Skeletal muscle satellite cell (primary cell): ENCODE data around the gene IL10RA.

Experiments
- H3K27me3 ChIP-seq: 2 replicates; pipeline ENCODE4 v1.7.0; 2013; ENCODE audit warnings: low read length; ENCODE audit not compliant: control insufficient read depth, insufficient read depth
- H3K36me3 ChIP-seq: 2 replicates; pipeline ENCODE4 v1.7.0; 2013; ENCODE audit warnings: mild to moderate bottlenecking, control low read depth, low read length; ENCODE audit not compliant: insufficient read depth
- H3K4me1 ChIP-seq: 2 replicates; pipeline ENCODE4 v1.7.0; 2013; ENCODE audit warnings: low read length; ENCODE audit not compliant: control insufficient read depth, insufficient read depth
- H3K4me2 ChIP-seq: 2 replicates; pipeline ENCODE4 v1.7.0; 2013; ENCODE audit warnings: mild to moderate bottlenecking, low read length
- H3K4me3 ChIP-seq: 2 replicates; pipeline ENCODE4 v1.7.0; 2013; ENCODE audit warnings: low read length
- H3K9ac ChIP-seq: 2 replicates; pipeline ENCODE4 v1.7.0; 2013; ENCODE audit warnings: mild to moderate bottlenecking, low read depth, low read length, moderate library complexity
- H3K9me3 ChIP-seq: replicated peaks from 2 replicates; pipeline ENCODE4 v1.7.0; 2013; ENCODE audit warnings: mild to moderate bottlenecking, control low read depth, low read length

Gene IL10RA

DNA sequence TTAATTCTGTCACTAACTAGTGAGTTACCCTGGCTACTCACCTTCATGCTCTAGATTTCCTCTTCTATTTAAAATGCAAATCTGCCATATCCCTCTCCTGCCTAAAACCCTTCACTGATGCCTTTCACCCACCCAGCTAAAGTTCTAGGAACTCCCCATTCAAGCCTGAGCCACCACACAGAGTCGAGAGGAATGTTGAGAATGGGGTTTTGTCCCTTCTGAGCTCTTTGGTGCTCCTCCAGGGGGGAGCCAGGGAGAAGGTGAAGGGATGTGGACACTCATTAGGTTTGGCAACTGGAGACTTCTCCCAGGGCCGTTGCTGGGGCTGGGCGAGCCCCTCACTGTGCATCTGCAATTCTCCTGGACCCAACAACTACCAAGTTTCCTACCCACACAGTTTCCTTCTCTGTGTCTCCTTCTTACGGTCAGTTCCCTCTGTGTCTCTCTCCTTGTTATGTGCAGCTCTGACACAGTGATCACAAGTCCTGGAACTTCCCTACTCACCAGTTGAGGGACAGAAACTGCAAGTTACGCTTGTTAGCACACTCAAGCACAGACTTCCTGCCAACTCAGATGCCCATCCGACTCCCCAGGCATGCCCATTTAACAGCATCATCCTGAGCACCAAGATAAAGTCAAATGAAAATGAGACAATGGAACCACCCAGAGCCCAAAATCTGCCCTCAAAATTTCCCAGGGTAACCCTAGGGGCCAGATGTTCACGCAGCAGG, 6.5 kb upstream of the IL10RA start:
- no peak overlapping the region for H3K4me3 ChIP-seq
- H3K9me3 ChIP-seq: no peaks in the 10 kb centered on the region
- no peaks in the 10 kb centered on the region for H3K4me1 ChIP-seq
- peaks cover 19% of the 10 kb centered on the region for H3K27me3 ChIP-seq
- no peaks in the 10 kb centered on the region for H3K36me3 ChIP-seq
- H3K4me2 ChIP-seq: no peak overlapping the region
- H3K9ac ChIP-seq: no peak overlapping the region

DNA sequence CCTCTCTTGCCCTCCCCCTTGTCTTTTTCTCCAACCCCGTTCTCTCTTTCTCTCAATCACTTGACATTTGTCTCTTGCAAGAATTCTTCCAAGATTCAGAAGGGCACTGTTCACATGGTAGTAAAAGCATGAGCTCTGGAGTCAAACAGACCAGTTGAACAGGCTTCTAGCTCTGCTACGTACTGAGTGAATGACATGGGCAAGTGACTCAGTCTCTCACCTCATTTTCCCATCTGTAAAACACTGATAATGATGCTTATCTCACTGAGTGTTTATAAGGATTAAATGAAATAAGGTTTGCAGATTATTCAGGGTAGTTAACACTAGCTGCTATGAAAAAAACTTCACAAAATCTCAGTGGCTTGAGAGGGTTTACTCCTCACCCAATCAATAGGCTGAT, 5.9 kb upstream of the IL10RA start:
- H3K4me1 ChIP-seq: no peaks in the 10 kb centered on the region
- H3K36me3 ChIP-seq: no peaks in the 10 kb centered on the region
- H3K4me3 ChIP-seq: no peak overlapping the region
- no peaks in the 10 kb centered on the region for H3K9me3 ChIP-seq
- H3K9ac ChIP-seq: no peak overlapping the region
- H3K27me3 ChIP-seq: peaks cover 25% of the 10 kb centered on the region
- no peak overlapping the region for H3K4me2 ChIP-seq

DNA sequence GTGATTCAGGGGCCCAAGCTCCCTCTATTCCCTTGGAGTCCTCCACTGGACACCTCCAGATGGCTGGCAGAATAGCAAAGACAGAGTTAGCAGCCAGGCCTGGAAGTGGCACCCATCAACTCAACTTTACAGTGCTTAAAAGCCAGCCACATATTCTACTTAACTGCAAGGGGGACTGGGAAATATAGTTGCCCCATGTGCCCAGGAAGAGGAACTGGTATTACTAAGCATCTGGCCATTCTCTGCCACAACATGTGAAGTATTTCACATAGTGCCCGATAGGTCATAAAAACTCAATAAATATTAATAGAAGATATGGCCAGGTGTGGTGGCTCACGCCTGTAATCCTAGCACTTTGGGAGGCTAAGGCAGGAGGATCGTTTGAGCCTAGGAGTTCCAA, 5.5 kb upstream of the IL10RA start:
- H3K4me3 ChIP-seq: no peak overlapping the region

DNA sequence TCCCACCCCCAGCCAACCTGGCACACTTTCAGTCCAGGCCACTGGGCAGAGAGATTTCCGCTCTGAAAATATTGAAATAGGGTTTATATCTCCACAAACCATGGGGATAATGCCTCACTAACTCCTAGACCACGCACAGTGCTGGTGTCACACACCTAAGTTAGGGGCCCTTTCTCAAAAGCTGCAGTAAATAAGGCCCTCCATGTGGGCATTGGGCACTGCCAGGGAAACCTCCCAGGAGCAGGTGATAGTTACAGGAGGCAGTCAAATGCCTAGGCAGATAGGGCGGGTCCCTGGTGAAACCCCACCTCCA, 3.1 kb upstream of the IL10RA start:
- H3K4me1 ChIP-seq: no peaks in the 10 kb centered on the region
- H3K36me3 ChIP-seq: no peaks in the 10 kb centered on the region
- H3K4me3 ChIP-seq: no peak overlapping the region
- no peak overlapping the region for H3K4me2 ChIP-seq
- peaks cover 48% of the 10 kb centered on the region for H3K27me3 ChIP-seq
- H3K9me3 ChIP-seq: no peaks in the 10 kb centered on the region
- no peak overlapping the region for H3K9ac ChIP-seq

More for the DNA sequence above, 5.5 kb upstream of the IL10RA start:
- Histone ChIP-seq H3K4me2 (no peak overlapping the region), H3K27me3 (peaks cover 25% of the 10 kb centered on the region), H3K36me3 (no peaks in the 10 kb centered on the region), H3K9ac (no peak overlapping the region), H3K4me1 (no peaks in the 10 kb centered on the region), H3K9me3 (no peaks in the 10 kb centered on the region)

DNA sequence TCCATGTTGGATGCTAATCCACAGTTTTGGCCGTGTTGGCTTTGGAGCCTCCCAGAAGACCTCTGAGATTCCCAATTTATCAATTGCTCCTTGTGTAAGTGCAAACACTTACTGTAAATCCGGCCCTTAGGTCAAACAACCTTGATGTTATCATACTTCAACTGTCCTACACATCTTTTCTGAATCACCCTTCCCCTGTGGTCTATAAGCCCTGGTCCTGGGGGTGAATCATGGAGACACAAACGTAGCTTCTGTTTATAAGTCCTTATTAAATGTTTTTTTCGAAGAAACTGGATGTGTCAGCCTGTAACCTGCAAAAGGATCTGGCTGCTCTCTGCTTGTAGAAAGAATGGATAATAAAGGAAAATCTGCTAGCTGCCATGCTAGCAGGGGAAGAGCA, 1.7 kb upstream of the IL10RA start:
- Histone ChIP-seq H3K9me3 (no peaks in the 10 kb centered on the region), H3K27me3 (peaks cover 45% of the 10 kb centered on the region)

DNA sequence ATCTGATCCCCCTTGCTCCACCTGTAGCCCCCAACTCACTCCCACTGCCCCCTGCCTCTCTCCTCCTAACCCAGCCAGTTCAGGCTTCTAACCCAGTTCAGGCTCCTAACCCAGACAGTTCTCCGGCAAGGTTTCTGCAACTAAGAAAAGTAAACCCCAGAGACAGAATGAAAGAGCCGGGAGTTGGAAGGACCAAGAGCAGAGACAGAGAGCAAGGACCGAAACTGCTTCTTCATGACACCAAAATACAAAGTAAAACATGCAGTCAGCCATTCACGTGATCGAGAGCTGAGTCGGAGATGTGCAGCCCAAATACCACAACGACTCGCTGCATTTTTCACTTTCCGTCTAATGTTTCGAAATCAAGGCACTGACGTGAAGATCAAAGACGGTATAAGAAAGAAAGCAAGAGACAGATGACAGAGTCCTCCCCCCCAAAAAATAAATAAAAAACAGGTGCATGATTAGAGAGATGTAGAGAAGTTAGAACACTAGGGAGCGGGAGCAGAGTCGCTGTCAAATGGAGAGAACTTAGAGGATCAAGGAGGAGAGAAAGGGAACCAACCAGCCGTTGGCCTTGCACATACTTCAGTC, 884 bp downstream of the IL10RA start:
- Histone ChIP-seq H3K4me3 (no peak overlapping the region), H3K4me1 (no peaks in the 10 kb centered on the region), H3K27me3 (peaks cover 32% of the 10 kb centered on the region), H3K4me2 (no peak overlapping the region), H3K9ac (no peak overlapping the region), H3K36me3 (no peaks in the 10 kb centered on the region), H3K9me3 (no peaks in the 10 kb centered on the region)

More for the DNA sequence above, 1.7 kb upstream of the IL10RA start:
- no peak overlapping the region for H3K4me3 ChIP-seq
- H3K4me1 ChIP-seq: no peaks in the 10 kb centered on the region
- H3K9ac ChIP-seq: no peak overlapping the region
- no peak overlapping the region for H3K4me2 ChIP-seq
- no peaks in the 10 kb centered on the region for H3K36me3 ChIP-seq

DNA sequence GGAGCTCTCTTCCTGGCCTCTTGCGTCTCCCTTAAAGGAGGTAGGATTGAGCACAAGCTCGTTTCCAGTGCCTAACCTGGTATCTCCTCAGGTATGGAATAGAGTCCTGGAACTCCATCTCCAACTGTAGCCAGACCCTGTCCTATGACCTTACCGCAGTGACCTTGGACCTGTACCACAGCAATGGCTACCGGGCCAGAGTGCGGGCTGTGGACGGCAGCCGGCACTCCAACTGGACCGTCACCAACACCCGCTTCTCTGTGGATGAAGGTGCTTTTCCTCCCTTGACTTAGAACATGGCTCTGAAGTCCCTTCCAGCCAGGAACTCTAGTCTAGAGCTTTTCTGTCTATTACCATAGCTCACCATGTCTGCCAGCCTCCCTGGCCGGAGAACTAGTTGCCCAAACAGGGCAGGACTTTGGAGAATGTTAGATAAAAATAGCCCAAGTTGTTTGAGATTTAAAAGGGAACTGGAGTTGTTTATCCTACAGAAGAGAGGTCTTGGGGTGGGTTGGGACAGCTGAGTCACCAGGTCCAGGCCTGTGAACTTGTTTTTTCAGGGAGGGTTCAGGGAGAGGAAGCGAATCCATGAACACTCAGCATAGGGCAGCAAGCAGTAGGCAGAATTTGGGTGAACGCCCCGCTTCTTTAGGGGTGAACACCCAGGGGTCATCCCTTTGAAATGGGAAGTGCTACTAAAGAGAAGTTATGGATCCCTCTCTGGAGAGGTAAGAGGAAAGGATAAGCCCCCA, 3.3 kb downstream of the IL10RA start:
- H3K4me3 ChIP-seq: no peak overlapping the region
- H3K4me1 ChIP-seq: no peaks in the 10 kb centered on the region
- no peaks in the 10 kb centered on the region for H3K36me3 ChIP-seq
- peaks cover 32% of the 10 kb centered on the region for H3K27me3 ChIP-seq
- H3K9me3 ChIP-seq: no peaks in the 10 kb centered on the region
- no peak overlapping the region for H3K4me2 ChIP-seq
- no peak overlapping the region for H3K9ac ChIP-seq

DNA sequence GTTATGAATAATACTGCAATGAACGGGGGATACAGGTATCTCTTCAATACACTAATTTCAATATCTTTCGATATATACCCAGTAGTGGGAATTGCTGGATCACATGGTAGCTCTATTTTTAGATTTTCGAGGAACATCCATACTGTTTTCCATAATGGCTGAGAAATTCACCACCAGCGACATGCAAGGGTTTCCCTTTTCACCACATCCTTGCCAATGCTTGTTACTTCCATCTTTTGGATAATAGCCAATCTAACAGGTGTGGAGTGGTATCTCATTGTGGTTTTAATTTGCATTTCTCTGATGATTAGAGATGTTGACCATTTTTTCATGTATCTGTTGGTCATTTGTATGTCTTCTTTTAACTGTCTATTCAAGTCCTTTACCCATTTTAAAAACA, 5.9 kb downstream of the IL10RA start:
- H3K4me3 ChIP-seq: no peak overlapping the region
- peaks cover 12% of the 10 kb centered on the region for H3K27me3 ChIP-seq
- no peaks in the 10 kb centered on the region for H3K4me1 ChIP-seq
- H3K4me2 ChIP-seq: no peak overlapping the region
- no peak overlapping the region for H3K9ac ChIP-seq
- no peaks in the 10 kb centered on the region for H3K9me3 ChIP-seq
- no peaks in the 10 kb centered on the region for H3K36me3 ChIP-seq

DNA sequence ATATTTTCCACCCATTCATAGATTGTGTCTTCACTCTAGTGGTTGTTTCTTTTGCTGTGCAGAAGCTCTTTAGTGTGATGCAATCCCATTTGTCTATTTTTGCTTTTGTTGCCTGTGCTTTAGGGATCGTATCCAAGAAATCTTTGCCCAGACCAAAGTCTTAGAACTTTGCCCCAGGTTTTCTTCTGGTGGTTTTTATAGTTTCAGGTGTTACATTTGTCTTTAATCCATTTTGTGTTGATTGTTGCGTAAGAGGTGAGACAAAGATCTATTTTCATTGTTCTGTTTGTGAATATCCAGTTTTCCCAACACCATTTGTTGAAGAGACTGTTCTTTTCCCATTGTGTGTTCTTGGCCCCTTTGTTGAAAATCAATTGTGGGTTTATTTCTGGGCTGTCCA, 6.4 kb downstream of the IL10RA start:
- Histone ChIP-seq H3K4me2 (no peak overlapping the region), H3K4me3 (no peak overlapping the region), H3K4me1 (no peaks in the 10 kb centered on the region), H3K27me3 (peaks cover 8% of the 10 kb centered on the region), H3K9ac (no peak overlapping the region), H3K9me3 (no peaks in the 10 kb centered on the region), H3K36me3 (no peaks in the 10 kb centered on the region)

DNA sequence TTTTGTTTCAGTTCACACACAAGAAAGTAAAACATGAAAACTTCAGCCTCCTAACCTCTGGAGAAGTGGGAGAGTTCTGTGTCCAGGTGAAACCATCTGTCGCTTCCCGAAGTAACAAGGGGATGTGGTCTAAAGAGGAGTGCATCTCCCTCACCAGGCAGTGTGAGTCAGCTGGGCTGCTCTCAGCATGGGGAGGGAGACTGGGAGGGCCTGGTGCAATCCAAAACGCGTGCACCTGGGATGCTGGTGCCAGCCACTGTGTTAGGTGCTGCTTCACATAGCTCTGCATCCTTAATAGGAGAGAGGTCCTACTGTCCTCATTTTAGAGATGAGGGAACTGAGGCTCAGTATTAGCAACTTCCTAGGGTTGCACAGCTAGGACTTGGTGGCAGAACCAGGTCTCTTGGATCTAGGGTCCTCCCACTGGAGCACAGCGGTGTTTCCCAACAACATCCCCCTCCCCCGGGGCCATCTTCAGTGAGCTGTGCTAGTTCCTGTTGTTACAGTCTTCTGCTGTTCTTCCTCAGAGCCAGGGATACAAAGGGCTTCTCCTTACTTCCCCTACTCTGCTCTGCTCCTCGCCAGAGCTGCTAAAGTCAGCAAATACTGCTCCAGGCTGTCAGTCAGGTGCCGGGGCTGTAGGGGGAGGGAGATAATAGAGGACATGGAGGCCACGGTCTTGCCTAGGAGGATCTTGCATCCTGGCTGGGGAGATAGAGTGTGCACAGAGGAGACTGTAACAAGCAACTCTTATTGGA, 8.0 kb downstream of the IL10RA start:
- Histone ChIP-seq H3K9me3 (no peaks in the 10 kb centered on the region), H3K36me3 (no peaks in the 10 kb centered on the region), H3K4me1 (no peaks in the 10 kb centered on the region), H3K4me3 (no peak overlapping the region), H3K27me3 (no peaks in the 10 kb centered on the region), H3K4me2 (no peak overlapping the region), H3K9ac (no peak overlapping the region)

DNA sequence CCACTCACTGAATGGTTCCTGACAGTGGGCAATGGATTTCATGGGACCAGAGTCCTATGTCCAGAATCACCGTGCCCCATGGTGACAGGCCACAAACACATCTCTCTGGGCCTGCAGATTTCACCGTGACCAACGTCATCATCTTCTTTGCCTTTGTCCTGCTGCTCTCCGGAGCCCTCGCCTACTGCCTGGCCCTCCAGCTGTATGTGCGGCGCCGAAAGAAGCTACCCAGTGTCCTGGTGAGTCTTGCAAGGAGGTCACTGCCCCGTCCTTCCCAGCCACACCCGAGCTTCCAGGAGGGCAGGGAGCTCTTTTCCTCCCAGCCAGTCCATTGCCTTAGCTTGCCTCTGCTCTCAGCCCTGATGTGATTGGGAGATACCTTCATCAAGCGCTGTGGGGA, 9.3 kb downstream of the IL10RA start:
- Histone ChIP-seq H3K4me2 (no peak overlapping the region), H3K27me3 (no peaks in the 10 kb centered on the region), H3K4me1 (no peaks in the 10 kb centered on the region), H3K9me3 (no peaks in the 10 kb centered on the region), H3K36me3 (no peaks in the 10 kb centered on the region), H3K4me3 (no peak overlapping the region), H3K9ac (no peak overlapping the region)
